Bronchial epithelial cell (primary cell): Measurements from ENCODE around the gene PHF5A. TPM values are rescaled to one million over a fixed set of nuclear protein-coding genes. Genes with fewer than 3 reads are reported as not detected.

ENCODE experiments used
- DNase-seq: peaks from one replicate; pipeline ENCODE4 v3.0.0-alpha.2; 2010; ENCODE audit warnings: low read depth
- FAIRE-seq: peaks from 2 replicates; lab custom pipeline; 2011; peaks lifted over from hg19 to GRCh38; lab: Jason Lieb, UNC
- H3K27me3 ChIP-seq: 2 replicates; pipeline ENCODE4 v1.5.1; 2011; ENCODE audit warnings: low read length; ENCODE audit not compliant: control insufficient read depth, insufficient read depth
- H3K36me3 ChIP-seq: 2 replicates; pipeline ENCODE4 v1.5.1; 2011; ENCODE audit warnings: low read length; ENCODE audit not compliant: control insufficient read depth, insufficient read depth
- H3K4me3 ChIP-seq: 2 replicates; pipeline ENCODE4 v1.5.1; 2011; ENCODE audit warnings: mild to moderate bottlenecking, low read depth, low read length, control low read depth
- CTCF ChIP-seq: IDR thresholded peaks from 2 replicates; pipeline ENCODE4 v1.5.1; 2011; ENCODE audit warnings: mild to moderate bottlenecking, moderate library complexity, low read length, control low read depth, inconsistent platforms; ENCODE audit not compliant: insufficient read depth, severe bottlenecking
- total RNA-seq: library from RNA; depleted of rRNA; stranded (reverse); fragments of >200 nt; gene quantifications from 2 replicates; pipeline ENCODE4 v1.2.1, GENCODE V29; 2014

The PHF5A gene
- total RNA-seq, 1 donor from 2014 or later: 111 TPM

GRCh38 chr22:41417622-41418390 lies 50.7 kb downstream of the PHF5A start:
- FAIRE-seq (no peak), DNase-seq (no peak)
- no peaks in the 10 kb centered on the region for H3K36me3 ChIP-seq
- H3K27me3 ChIP-seq: no peaks in the 10 kb centered on the region
- H3K4me3 ChIP-seq: no peak overlapping the region
- TF ChIP-seq CTCF: no peak

- Histone ChIP-seq H3K27me3 (no peaks in the 10 kb centered on the region), H3K4me3 (no peak overlapping the region), H3K36me3 (no peaks in the 10 kb centered on the region)
- no peak for TF ChIP-seq CTCF
- no peak for DNase-seq
- no peak for FAIRE-seq
Observed at GRCh38 chr22:41415554-41415953, 52.9 kb downstream of the PHF5A start.

GRCh38 chr22:41411021-41411851 lies 57.3 kb downstream of the PHF5A start:
- no peaks in the 10 kb centered on the region for H3K27me3 ChIP-seq
- no peak for TF ChIP-seq CTCF
- FAIRE-seq (no peak), DNase-seq (no peak)
- H3K4me3 ChIP-seq: no peak overlapping the region
- H3K36me3 ChIP-seq: no peaks in the 10 kb centered on the region

GRCh38 chr22:41410311-41410751 lies 58.2 kb downstream of the PHF5A start:
- H3K4me3 ChIP-seq: no peak overlapping the region
- H3K36me3 ChIP-seq: no peaks in the 10 kb centered on the region
- H3K27me3 ChIP-seq: no peaks in the 10 kb centered on the region
- no peak for TF ChIP-seq CTCF
- FAIRE-seq (no peak), DNase-seq (no peak)

Other genes starting within 250 kb of the PHF5A start
- 1.6 and 2.4 TPM in 2 replicates for gene CHADL, start 227.8 kb downstream of the PHF5A start, total RNA-seq
- gene RANGAP1, start 182.5 kb downstream of the PHF5A start, total RNA-seq: 63.2 and 65.0 TPM in 2 replicates
- gene ZC3H7B, start 167.2 kb downstream of the PHF5A start, total RNA-seq: 14.5 and 21.9 TPM in 2 replicates
- gene TEF, start 86.8 kb downstream of the PHF5A start, total RNA-seq: 7.6 and 13.2 TPM in 2 replicates
- gene TOB2, start 21.9 kb downstream of the PHF5A start, total RNA-seq: 6.3 and 11.9 TPM in 2 replicates
- gene ACO2, start 425 bp upstream of the PHF5A start, total RNA-seq: 59.8 and 77.6 TPM in 2 replicates
- gene POLR3H, start 75.8 kb upstream of the PHF5A start, total RNA-seq: 14.3 and 28.2 TPM in 2 replicates
- under 0.01 TPM in 1 of 2 replicates, not detected in the other for gene CSDC2, start 92.3 kb upstream of the PHF5A start, total RNA-seq
- 17.4 and 23.6 TPM in 2 replicates for gene PMM1, start 121.1 kb upstream of the PHF5A start, total RNA-seq
- 10.8 and 17.5 TPM in 2 replicates for gene DESI1, start 152.4 kb upstream of the PHF5A start, total RNA-seq
- 229 and 266 TPM in 2 replicates for gene XRCC6, start 152.6 kb upstream of the PHF5A start, total RNA-seq
- gene SNU13, start 220.2 kb upstream of the PHF5A start, total RNA-seq: 81.5 and 95.6 TPM in 2 replicates
- 0.13 TPM in 1 of 2 replicates, not detected in the other for gene MEI1, start 230.8 kb upstream of the PHF5A start, total RNA-seq